Activated CD8-positive, alpha-beta T cell treated with anti-CD3 and anti-CD28 coated beads for 36 hours (primary cell): ENCODE data around the gene LGALS3. TPM values are rescaled to one million over a fixed set of nuclear protein-coding genes. Genes with fewer than 3 reads are reported as not detected.
A peak's percentile ranks its signal among the peaks of the same experiment; 100 is the strongest.
"Not testable (repeated sequence)": the region's sequence is repeated elsewhere in the genome, so short reads cannot be mapped to it uniquely, and the experiment has no call there.

Source experiments
- ATAC-seq: fragments of 200-7000 bp; cut with Tn5 transposase; one replicate; pipeline ENCODE4 v1.10.0; 2021; ENCODE audit warnings: mild to moderate bottlenecking, moderate library complexity
- CTCF ChIA-PET: fragments of 350-600 bp; sonication (Branson Sonifier 250); formaldehyde crosslinking; loops from one replicate; lab custom pipeline; 2021; ENCODE audit warnings: antibody characterized with exemption; lab: Charles Lee
- POLR2A ChIA-PET: fragments of 350-600 bp; sonication (Branson Sonifier 250); formaldehyde crosslinking; loops from one replicate; lab custom pipeline; 2021; ENCODE audit warnings: antibody characterized with exemption; lab: Charles Lee
- DNase-seq: peaks from one replicate; pipeline ENCODE4 v3.0.0-alpha.2; 2020
- H3K27ac Mint-ChIP-seq: one replicate; pipeline ENCODE4 v1.8.0; 2021; ENCODE audit warnings: mild to moderate bottlenecking, mixed read lengths
- H3K27me3 Mint-ChIP-seq: one replicate; pipeline ENCODE4 v1.8.0; 2021; ENCODE audit warnings: mixed read lengths
- H3K36me3 Mint-ChIP-seq: one replicate; pipeline ENCODE4 v1.8.0; 2021; ENCODE audit warnings: low read depth, mixed read lengths
- H3K4me1 Mint-ChIP-seq: one replicate; pipeline ENCODE4 v1.8.0; 2021; ENCODE audit warnings: low read depth, mixed read lengths
- H3K4me3 Mint-ChIP-seq: one replicate; pipeline ENCODE4 v1.8.0; 2021; ENCODE audit warnings: mild to moderate bottlenecking, moderate library complexity, mixed read lengths
- H3K9me3 Mint-ChIP-seq: one replicate; pipeline ENCODE4 v1.8.0; 2021; ENCODE audit warnings: mixed read lengths
- CTCF ChIP-seq: fragments of 200-600 bp; IDR thresholded peaks from one replicate; pipeline ENCODE4 v1.8.0; 2022; ENCODE audit warnings: antibody characterized with exemption, mild to moderate bottlenecking
- intact Hi-C: fragments of 100-400 bp; cut with micrococcal nuclease; formaldehyde crosslinking; loops from one replicate; pipeline ENCODE4 v1.10.0; 2022
- total RNA-seq, 2 experiments: library from RNA; stranded (reverse); gene quantifications; one replicate each; pipeline ENCODE4 v1.2.3, GENCODE V29; 2021

LGALS3 gene
- 1 to 10 TPM; 4.5 to 6.0 TPM for total RNA-seq

- CTCF ChIA-PET = interaction anchor here (1.4 to 1.8 kb wide), 2 partner anchors 32 to 39 kb away, joined by 5 read pairs; no protein-coding TSS in a partner anchor
- H3K4me3 Mint-ChIP-seq = peak within 1 kb of the TSS; percentile 67
- H3K9me3 Mint-ChIP-seq = no peaks in the 10 kb centered on the region
- ATAC-seq (peak; percentile 52), DNase-seq (peak; percentile 27)
- peaks cover 10% of the 10 kb centered on the region for H3K4me1 Mint-ChIP-seq
- TF ChIP-seq CTCF = no peak
- H3K36me3 Mint-ChIP-seq = no peaks in the 10 kb centered on the region
- intact Hi-C loops = no loop called here
- H3K27me3 Mint-ChIP-seq = peaks cover 33% of the 10 kb centered on the region
- POLR2A ChIA-PET = interaction anchor here (0.9 to 2.2 kb wide), 2 partner anchors 25 to 78 kb away, joined by 3 to 6 read pairs; partner anchors contain the start of gene MAPK1IP1L
- peak within 1 kb of the TSS; percentile 20 for H3K27ac Mint-ChIP-seq
Observed at GRCh38 chr14:55129086-55129427, at the start of gene LGALS3. TSS of gene LGALS3 (plus strand) at chr14:55129252. CDS start at chr14:55137374, 8,122 bp downstream.

GRCh38 chr14:55079961-55080360, 49.1 kb upstream of the LGALS3 start:
- intact Hi-C loops, DNase-seq, H3K4me3 Mint-ChIP-seq, ATAC-seq, H3K4me1 Mint-ChIP-seq, H3K27me3 Mint-ChIP-seq, H3K27ac Mint-ChIP-seq, H3K36me3 Mint-ChIP-seq, H3K9me3 Mint-ChIP-seq: not testable (repeated sequence)
- POLR2A ChIA-PET = interaction anchor here (0.8 to 1.1 kb wide), 2 partner anchors 20 to 80 kb away, joined by 3 to 4 read pairs; no protein-coding TSS in a partner anchor
- CTCF ChIA-PET = interaction anchor here (1.0 to 3.8 kb wide), 3 partner anchors 28 to 153 kb away, joined by 3 to 19 read pairs (median 4); partner anchors contain the start of gene MAPK1IP1L

- Mint-ChIP-seq H3K9me3 (no peaks in the 10 kb centered on the region), H3K27ac (no peak overlapping the region), H3K36me3 (no peaks in the 10 kb centered on the region), H3K4me3 (no peak overlapping the region), H3K27me3 (no peaks in the 10 kb centered on the region), H3K4me1 (no peaks in the 10 kb centered on the region)
- ChIA-PET CTCF (interaction anchor here (0.6 to 1.4 kb wide), 2 partner anchors 76 to 236 kb away, joined by 3 to 6 read pairs; no protein-coding TSS in a partner anchor), POLR2A (interaction anchor here (1.0 kb wide), 1 partner anchor 9 kb away, joined by 3 read pairs; no protein-coding TSS in a partner anchor)
- intact Hi-C loops = no loop called here
- TF ChIP-seq CTCF = no peak
- ATAC-seq (no peak), DNase-seq (no peak)
Observed at GRCh38 chr14:55084401-55085059, 44.5 kb upstream of the LGALS3 start.

DNA sequence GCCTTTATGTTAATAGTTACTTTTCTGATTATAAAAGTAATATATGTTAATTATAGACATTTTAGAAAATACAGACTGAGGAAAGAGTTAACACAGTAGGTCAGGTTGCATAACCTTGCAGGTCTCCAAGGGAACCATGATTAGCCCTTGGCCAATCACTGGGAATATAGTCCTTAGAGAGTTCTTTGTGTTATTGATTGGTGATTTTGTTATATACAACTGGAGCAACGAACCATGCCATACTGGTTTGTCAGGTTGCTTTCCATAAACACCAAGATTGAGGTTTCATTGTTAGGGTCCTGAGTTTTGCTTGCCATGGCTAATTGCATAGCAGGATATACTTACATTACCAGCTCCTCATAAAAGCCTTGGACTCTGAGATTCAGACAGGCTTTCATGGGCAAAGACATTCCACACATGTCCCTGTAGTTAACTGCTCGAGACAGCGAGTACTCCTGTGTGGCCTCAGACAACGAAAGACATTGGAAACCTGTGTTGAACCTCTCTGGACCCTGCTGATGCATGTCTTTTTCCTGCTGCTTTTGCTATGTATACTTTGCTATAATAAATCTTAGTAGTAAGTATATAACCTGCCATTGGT, 43.9 kb upstream of the LGALS3 start:
- no peaks in the 10 kb centered on the region for H3K36me3 Mint-ChIP-seq
- CTCF ChIA-PET = interaction anchor here (1.4 kb wide), 1 partner anchor 76 kb away, joined by 6 read pairs; no protein-coding TSS in a partner anchor
- intact Hi-C loops = no loop called here
- no peaks in the 10 kb centered on the region for H3K4me1 Mint-ChIP-seq
- DNase-seq (no peak), ATAC-seq (no peak)
- H3K27me3 Mint-ChIP-seq = no peaks in the 10 kb centered on the region
- TF ChIP-seq CTCF = no peak
- H3K9me3 Mint-ChIP-seq = no peaks in the 10 kb centered on the region
- H3K27ac Mint-ChIP-seq = no peak overlapping the region
- POLR2A ChIA-PET = interaction anchor here (1.0 kb wide), 1 partner anchor 10 kb away, joined by 3 read pairs; no protein-coding TSS in a partner anchor
- H3K4me3 Mint-ChIP-seq = no peak overlapping the region

DNA sequence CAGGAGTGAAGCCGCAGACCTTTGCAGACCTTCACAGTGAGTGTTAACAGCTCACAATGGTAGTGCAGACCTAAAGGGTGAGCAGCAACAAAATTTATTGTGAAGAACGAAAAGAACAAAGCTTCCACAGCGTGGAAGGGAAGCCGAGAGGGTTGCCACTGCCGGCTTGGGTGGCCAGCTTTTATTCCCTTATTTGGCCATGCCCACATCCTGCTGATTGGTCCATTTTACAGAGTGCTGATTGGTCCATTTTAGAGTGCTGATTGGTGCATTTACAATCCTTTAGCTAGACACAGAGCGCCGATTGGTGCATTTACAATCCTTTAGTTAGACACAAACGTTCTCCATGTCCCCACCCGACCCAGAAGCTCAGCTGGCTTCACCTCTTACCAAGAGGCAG, 42.1 kb upstream of the LGALS3 start:
- DNase-seq (no peak), ATAC-seq (no peak)
- POLR2A ChIA-PET = no interaction called here
- no peaks in the 10 kb centered on the region for H3K4me1 Mint-ChIP-seq
- H3K27me3 Mint-ChIP-seq = no peaks in the 10 kb centered on the region
- intact Hi-C loops = no loop called here
- no peak overlapping the region for H3K4me3 Mint-ChIP-seq
- no peak for TF ChIP-seq CTCF
- CTCF ChIA-PET = interaction anchor here (1.0 to 4.6 kb wide), 2 partner anchors 30 to 73 kb away, joined by 3 to 43 read pairs; no protein-coding TSS in a partner anchor
- H3K27ac Mint-ChIP-seq = no peak overlapping the region
- H3K36me3 Mint-ChIP-seq = no peaks in the 10 kb centered on the region
- no peaks in the 10 kb centered on the region for H3K9me3 Mint-ChIP-seq
